HEK293T (cell line): Measurements from ENCODE around the gene ZNF138.

ENCODE experiments used
- ELF4 ChIP-seq: fragments of 450-650 bp; IDR thresholded peaks from 2 replicates; pipeline ENCODE4 v1.6.1; 2017; ENCODE audit warnings: antibody characterized with exemption
- SUZ12 ChIP-seq: fragments of 450-650 bp; IDR thresholded peaks from 2 replicates; pipeline ENCODE4 v1.6.1; 2016; ENCODE audit warnings: mild to moderate bottlenecking

GRCh38 chr7:64854969-64855368, 60.7 kb downstream of the ZNF138 start:
- TF ChIP-seq ELF4 = no peak
- TF ChIP-seq SUZ12 = no peak
